HepG2 (cell line): ENCODE data around the gene PEAK1. TPM values are rescaled to one million over a fixed set of nuclear protein-coding genes. Genes with fewer than 3 reads are reported as not detected.

Source experiments
- ATAC-seq: fragments of 200-7000 bp; cut with Tn5 transposase; 3 replicates; pipeline ENCODE4 v1.9.1; 2020; ENCODE audit warnings: mild to moderate bottlenecking, moderate library complexity
- BruUV-seq: library from RNA; stranded (reverse); fragments of 400-500 nt; replicated peaks from 2 replicates; lab custom pipeline; 2021; lab: Mats Ljungman, UMichigan
- CTCF ChIA-PET: fragments of 300-600 bp; formaldehyde crosslinking; extraction: SDS; loops from one replicate; lab custom pipeline; 2021; ENCODE audit warnings: low total read pairs, inconsistent platforms, low intra/inter-chr PET ratio; lab: Yijun Ruan, JAX
- POLR2A ChIA-PET: fragments of 350-600 bp; sonication (Branson Sonifier 250); formaldehyde crosslinking; loops from one replicate; lab custom pipeline; 2020; ENCODE audit warnings: antibody characterized with exemption, inconsistent platforms; lab: Yijun Ruan, JAX
- DNase-seq: peaks from one replicate; pipeline ENCODE4 v3.0.0-alpha.2; 2015; ENCODE audit warnings: low spot score
- FAIRE-seq: peaks from 3 replicates; lab custom pipeline; 2011; peaks lifted over from hg19 to GRCh38; lab: Jason Lieb, UNC
- H2AFZ ChIP-seq: one replicate; pipeline ENCODE4 v1.6.1; 2011; ENCODE audit warnings: low read length, inconsistent platforms
- H3K27ac ChIP-seq: fragments of 300-600 bp; 3 replicates; pipeline ENCODE4 v1.8.0; 2011; ENCODE audit warnings: mixed run types, mild to moderate bottlenecking, mixed read lengths, low read length, inconsistent platforms; ENCODE audit not compliant: insufficient read depth; ENCODE audit errors: extremely low read length
- H3K27me3 ChIP-seq, 2 experiments: fragments of 200-600 bp in 1 of 2; 2 replicates in 1 of 2; 3 replicates in 1 of 2; pipeline versions ENCODE4 v1.6.0 to v1.8.0; 2011; ENCODE audit warnings: low read length in 2 of 2, mild to moderate bottlenecking in 2 of 2, moderate library complexity in 2 of 2, inconsistent platforms in 1 of 2; ENCODE audit not compliant: insufficient read depth in 2 of 2, control insufficient read depth in 1 of 2
- H3K36me3 ChIP-seq, 2 experiments: fragments of 200-600 bp in 1 of 2; replicated peaks in 1 of 2; 2 replicates in 1 of 2; 3 replicates in 1 of 2; pipeline versions ENCODE4 v1.5.1 to v1.8.0; 2011; ENCODE audit warnings: low read length in 2 of 2, inconsistent platforms in 1 of 2; ENCODE audit not compliant: insufficient read depth in 2 of 2, control insufficient read depth in 1 of 2
- H3K4me1 ChIP-seq: 2 replicates; pipeline ENCODE4 v1.5.1; 2012; ENCODE audit warnings: low read length, inconsistent platforms; ENCODE audit not compliant: insufficient read depth
- H3K4me2 ChIP-seq: 2 replicates; pipeline ENCODE4 v1.6.0; 2011; ENCODE audit warnings: low read depth, low read length, inconsistent platforms
- H3K4me3 ChIP-seq, 3 experiments: fragments of 200-600 bp in 1 of 3; sonication (generic), shearing (Covaris generic) in 1 of 3; replicated peaks in 1 of 3; 2 replicates each; pipeline ENCODE4 v1.5.1; 2011 to 2016; ENCODE audit warnings: low read length in 3 of 3, inconsistent platforms in 2 of 3, low read depth in 2 of 3, mild to moderate bottlenecking in 2 of 3, control low read depth in 1 of 3, mixed read lengths in 1 of 3; ENCODE audit not compliant: insufficient read depth in 1 of 3
- H3K79me2 ChIP-seq: one replicate; pipeline ENCODE4 v1.6.1; 2011; ENCODE audit warnings: low read length, inconsistent platforms; ENCODE audit not compliant: insufficient read depth
- H3K9ac ChIP-seq: 2 replicates; pipeline ENCODE4 v1.6.0; 2011; ENCODE audit warnings: mild to moderate bottlenecking, low read depth, low read length, inconsistent platforms; ENCODE audit not compliant: insufficient read depth
- H3K9me3 ChIP-seq: 2 replicates; pipeline ENCODE4 v1.5.1; 2012; ENCODE audit warnings: mild to moderate bottlenecking, low read length
- H4K20me1 ChIP-seq: 2 replicates; pipeline ENCODE4 v1.6.0; 2011; ENCODE audit warnings: inconsistent platforms, mild to moderate bottlenecking, low read length, moderate library complexity; ENCODE audit not compliant: insufficient read depth
- HMG20B ChIP-seq: conservative IDR thresholded peaks from 2 replicates; pipeline ENCODE4 v1.6.1; 2016; ENCODE audit warnings: missing genetic modification reagents, missing compliant biosample characterization
- MAFF ChIP-seq: IDR thresholded peaks from 2 replicates; pipeline ENCODE4 v1.6.1; 2011; ENCODE audit warnings: low read depth, low read length, improper control_type of control experiment
- NBN ChIP-seq: fragments of 450-650 bp; conservative IDR thresholded peaks from 2 replicates; pipeline ENCODE4 v1.6.1; 2017
- PHF8 ChIP-seq: sonication (generic); formaldehyde crosslinking; IDR thresholded peaks from 2 replicates; pipeline ENCODE4 v1.5.0; 2020; ENCODE audit warnings: missing genetic modification reagents
- SNAI1 ChIP-seq: sonication (generic); formaldehyde crosslinking; IDR thresholded peaks from 2 replicates; pipeline ENCODE4 v1.5.0; 2020; ENCODE audit warnings: mild to moderate bottlenecking, missing genetic modification reagents, borderline replicate concordance
- TMF1 ChIP-seq: sonication (generic); formaldehyde crosslinking; IDR thresholded peaks from 2 replicates; pipeline ENCODE4 v1.8.1; 2022; ENCODE audit warnings: low read depth, missing genetic modification reagents
- ZKSCAN1 ChIP-seq: fragments of 150-350 bp; IDR thresholded peaks from 2 replicates; pipeline ENCODE4 v1.6.1; 2014; ENCODE audit warnings: low read length
- ZNF282 ChIP-seq: fragments of 450-650 bp; IDR thresholded peaks from 2 replicates; pipeline ENCODE4 v1.6.1; 2018; ENCODE audit not compliant: partially characterized antibody
- ZNF30 ChIP-seq: sonication (generic); formaldehyde crosslinking; IDR thresholded peaks from 2 replicates; pipeline ENCODE4 v1.5.0; 2020; ENCODE audit warnings: mild to moderate bottlenecking, missing genetic modification reagents
- ZNF343 ChIP-seq: sonication (generic); formaldehyde crosslinking; IDR thresholded peaks from 2 replicates; pipeline ENCODE4 v1.4.0; 2020; ENCODE audit warnings: mild to moderate bottlenecking, missing genetic modification reagents
- ZNF605 ChIP-seq: sonication (generic); formaldehyde crosslinking; IDR thresholded peaks from 2 replicates; pipeline ENCODE4 v1.8.0; 2022; ENCODE audit warnings: mild to moderate bottlenecking, missing genetic modification reagents
- ZNF724P ChIP-seq: sonication (generic); formaldehyde crosslinking; IDR thresholded peaks from 2 replicates; pipeline ENCODE4 v1.8.0; 2022; ENCODE audit warnings: missing genetic modification reagents, borderline replicate concordance
- WGBS: methylation state at CpG from one replicate; pipeline ENCODE4 v1.1.6; 2017; ENCODE audit warnings: low lambda C conversion rate; 5-methylcytosine and 5-hydroxymethylcytosine counted together
- in situ Hi-C: cut with HindIII; loops from 2 replicates; pipeline ENCODE4 v1.10.0; 2017; ENCODE audit warnings: low pct_unique_long_range_greater_than_20kb; ENCODE audit not compliant: extremely low pct_ligation_motif_present
- intact Hi-C: fragments of 100-400 bp; cut with micrococcal nuclease; formaldehyde crosslinking; loops from one replicate; pipeline ENCODE4 v1.10.0; 2022; ENCODE audit not compliant: unreplicated experiment
- polyA plus RNA-seq, 8 experiments: library from polyadenylated mRNA; depleted of rRNA in 3 of 8; stranded (reverse) in 7 of 8; unstranded in 1 of 8; fragments of >200 nt; fragmentation: Illumina TruSeq in 4 of 8; extraction: Trizol in 4 of 8; gene quantifications; 2 replicates each; pipeline versions ENCODE4 v1.2.1 to v1.2.3, GENCODE V29; 2011 to 2016; ENCODE audit warnings: low read depth in 4 of 8, missing spikeins in 1 of 8, mixed read lengths in 1 of 8; ENCODE audit not compliant: insufficient read depth in 1 of 8
- total RNA-seq, 5 experiments: library from RNA; depleted of rRNA; stranded (reverse); fragments of >200 nt; fragmentation: Illumina TruSeq; extraction: Trizol; gene quantifications; 2 replicates each; pipeline ENCODE4 v1.2.3, GENCODE V29; 2016; ENCODE audit warnings: low read depth in 1 of 5
- TF ChIP-seq, protein P1 (sequence below): sonication (generic); formaldehyde crosslinking; conservative IDR thresholded peaks from 2 replicates; pipeline ENCODE4 v1.4.0; 2020; ENCODE audit warnings: missing genetic modification reagents
- TF ChIP-seq, protein P2 (sequence below): sonication (generic); formaldehyde crosslinking; IDR thresholded peaks from 2 replicates; pipeline ENCODE4 v1.5.1; 2020; ENCODE audit warnings: mild to moderate bottlenecking, missing genetic modification reagents, borderline replicate concordance
- TF ChIP-seq, protein P3 (sequence below): sonication (generic); formaldehyde crosslinking; IDR thresholded peaks from 2 replicates; pipeline ENCODE4 v1.5.1; 2020; ENCODE audit warnings: mild to moderate bottlenecking, missing genetic modification reagents, borderline replicate concordance

PEAK1 gene
- total and polyA plus RNA-seq, 2 of the 13 experiments (the other 11 are each of a cell fraction or from before 2014, with no cell fraction given), result 6.0 to 6.6 TPM

DNA sequence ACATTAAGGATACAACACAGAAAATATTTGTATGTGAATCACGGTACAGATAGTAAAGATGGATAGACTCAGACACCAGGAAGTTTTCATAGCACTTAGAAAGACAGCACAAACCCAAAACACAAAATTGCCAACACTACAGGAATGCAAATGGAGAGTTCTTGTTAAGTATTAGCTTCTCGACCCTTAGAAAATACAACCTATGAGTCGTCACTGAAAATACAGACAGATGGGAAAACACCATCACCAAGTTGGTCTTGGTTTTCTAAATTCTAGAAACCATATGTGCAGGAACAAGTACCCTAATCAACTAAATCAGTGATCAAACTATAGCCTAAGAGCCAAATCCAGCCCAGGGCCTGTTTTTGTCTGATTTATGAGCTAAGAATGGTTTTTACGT is 50.7 kb downstream of the PEAK1 start (continued):
- TF ChIP-seq TMF1 (CRISPR knock-in tag), result no peak
- TF ChIP-seq, protein P1, sequence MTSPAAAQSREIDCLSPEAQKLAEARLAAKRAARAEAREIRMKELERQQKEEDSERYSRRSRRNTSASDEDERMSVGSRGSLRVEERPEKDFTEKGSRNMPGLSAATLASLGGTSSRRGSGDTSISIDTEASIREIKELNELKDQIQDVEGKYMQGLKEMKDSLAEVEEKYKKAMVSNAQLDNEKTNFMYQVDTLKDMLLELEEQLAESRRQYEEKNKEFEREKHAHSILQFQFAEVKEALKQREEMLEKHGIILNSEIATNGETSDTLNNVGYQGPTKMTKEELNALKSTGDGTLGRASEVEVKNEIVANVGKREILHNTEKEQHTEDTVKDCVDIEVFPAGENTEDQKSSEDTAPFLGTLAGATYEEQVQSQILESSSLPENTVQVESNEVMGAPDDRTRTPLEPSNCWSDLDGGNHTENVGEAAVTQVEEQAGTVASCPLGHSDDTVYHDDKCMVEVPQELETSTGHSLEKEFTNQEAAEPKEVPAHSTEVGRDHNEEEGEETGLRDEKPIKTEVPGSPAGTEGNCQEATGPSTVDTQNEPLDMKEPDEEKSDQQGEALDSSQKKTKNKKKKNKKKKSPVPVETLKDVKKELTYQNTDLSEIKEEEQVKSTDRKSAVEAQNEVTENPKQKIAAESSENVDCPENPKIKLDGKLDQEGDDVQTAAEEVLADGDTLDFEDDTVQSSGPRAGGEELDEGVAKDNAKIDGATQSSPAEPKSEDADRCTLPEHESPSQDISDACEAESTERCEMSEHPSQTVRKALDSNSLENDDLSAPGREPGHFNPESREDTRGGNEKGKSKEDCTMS (CRISPR knock-in tag), result no peak
- TF ChIP-seq, protein P2, sequence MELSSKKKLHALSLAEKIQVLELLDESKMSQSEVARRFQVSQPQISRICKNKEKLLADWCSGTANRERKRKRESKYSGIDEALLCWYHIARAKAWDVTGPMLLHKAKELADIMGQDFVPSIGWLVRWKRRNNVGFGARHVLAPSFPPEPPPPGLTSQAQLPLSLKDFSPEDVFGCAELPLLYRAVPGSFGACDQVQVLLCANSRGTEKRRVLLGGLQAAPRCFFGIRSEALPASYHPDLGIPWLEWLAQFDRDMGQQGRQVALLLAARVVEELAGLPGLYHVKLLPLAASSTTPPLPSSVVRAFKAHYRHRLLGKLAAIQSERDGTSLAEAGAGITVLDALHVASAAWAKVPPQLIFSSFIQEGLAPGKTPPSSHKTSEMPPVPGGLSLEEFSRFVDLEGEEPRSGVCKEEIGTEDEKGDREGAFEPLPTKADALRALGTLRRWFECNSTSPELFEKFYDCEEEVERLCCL (CRISPR knock-in tag), result no peak

DNA sequence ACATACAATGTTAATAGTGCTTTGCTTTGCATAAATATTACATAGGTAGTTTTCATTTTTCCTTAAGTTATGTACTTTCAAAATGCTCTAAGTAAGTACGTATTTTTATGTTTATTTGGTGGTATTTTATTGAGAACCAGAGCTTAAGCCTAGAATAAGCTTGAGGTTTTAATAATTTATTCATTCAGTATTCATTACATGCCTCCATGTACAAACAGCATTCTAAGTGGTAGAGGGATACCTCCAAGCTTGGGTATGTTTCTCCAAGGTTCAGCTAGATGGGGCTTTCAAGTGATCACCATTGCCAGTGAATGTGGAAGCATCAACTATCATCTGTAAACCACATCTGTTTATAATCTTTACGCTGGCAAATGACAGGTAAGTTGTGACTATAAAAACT is 52.3 kb downstream of the PEAK1 start:
- no peak for DNase-seq
- H2AFZ ChIP-seq, result no peak overlapping the region
- no peaks in the 10 kb centered on the region; a peak in 1 of 5 replicates for H3K36me3 ChIP-seq
- ChIA-PET POLR2A (no interaction called here), CTCF (no interaction called here)
- no peak for ATAC-seq
- H3K4me1 ChIP-seq, result no peaks in the 10 kb centered on the region; the same call in 1 of the 2 replicates
- H4K20me1 ChIP-seq, result no peaks in the 10 kb centered on the region
- no peaks in the 10 kb centered on the region for H3K9me3 ChIP-seq
- BruUV-seq, result no TSS peak
- no peaks in the 10 kb centered on the region for H3K27me3 ChIP-seq
- no peak for FAIRE-seq
- 96% methylated on average over 2 of the region's 2 CpGs for WGBS
- in situ Hi-C loops, result no loop called here
- H3K9ac ChIP-seq, result no peak overlapping the region
- intact Hi-C loops, result no loop called here
- no peak overlapping the region for H3K4me2 ChIP-seq
- H3K27ac ChIP-seq, result no peak overlapping the region
- H3K4me3 ChIP-seq, result no peak overlapping the region
- peaks cover 5% of the 10 kb centered on the region for H3K79me2 ChIP-seq
- TF ChIP-seq MAFF, result no peak
- TF ChIP-seq, protein P3, sequence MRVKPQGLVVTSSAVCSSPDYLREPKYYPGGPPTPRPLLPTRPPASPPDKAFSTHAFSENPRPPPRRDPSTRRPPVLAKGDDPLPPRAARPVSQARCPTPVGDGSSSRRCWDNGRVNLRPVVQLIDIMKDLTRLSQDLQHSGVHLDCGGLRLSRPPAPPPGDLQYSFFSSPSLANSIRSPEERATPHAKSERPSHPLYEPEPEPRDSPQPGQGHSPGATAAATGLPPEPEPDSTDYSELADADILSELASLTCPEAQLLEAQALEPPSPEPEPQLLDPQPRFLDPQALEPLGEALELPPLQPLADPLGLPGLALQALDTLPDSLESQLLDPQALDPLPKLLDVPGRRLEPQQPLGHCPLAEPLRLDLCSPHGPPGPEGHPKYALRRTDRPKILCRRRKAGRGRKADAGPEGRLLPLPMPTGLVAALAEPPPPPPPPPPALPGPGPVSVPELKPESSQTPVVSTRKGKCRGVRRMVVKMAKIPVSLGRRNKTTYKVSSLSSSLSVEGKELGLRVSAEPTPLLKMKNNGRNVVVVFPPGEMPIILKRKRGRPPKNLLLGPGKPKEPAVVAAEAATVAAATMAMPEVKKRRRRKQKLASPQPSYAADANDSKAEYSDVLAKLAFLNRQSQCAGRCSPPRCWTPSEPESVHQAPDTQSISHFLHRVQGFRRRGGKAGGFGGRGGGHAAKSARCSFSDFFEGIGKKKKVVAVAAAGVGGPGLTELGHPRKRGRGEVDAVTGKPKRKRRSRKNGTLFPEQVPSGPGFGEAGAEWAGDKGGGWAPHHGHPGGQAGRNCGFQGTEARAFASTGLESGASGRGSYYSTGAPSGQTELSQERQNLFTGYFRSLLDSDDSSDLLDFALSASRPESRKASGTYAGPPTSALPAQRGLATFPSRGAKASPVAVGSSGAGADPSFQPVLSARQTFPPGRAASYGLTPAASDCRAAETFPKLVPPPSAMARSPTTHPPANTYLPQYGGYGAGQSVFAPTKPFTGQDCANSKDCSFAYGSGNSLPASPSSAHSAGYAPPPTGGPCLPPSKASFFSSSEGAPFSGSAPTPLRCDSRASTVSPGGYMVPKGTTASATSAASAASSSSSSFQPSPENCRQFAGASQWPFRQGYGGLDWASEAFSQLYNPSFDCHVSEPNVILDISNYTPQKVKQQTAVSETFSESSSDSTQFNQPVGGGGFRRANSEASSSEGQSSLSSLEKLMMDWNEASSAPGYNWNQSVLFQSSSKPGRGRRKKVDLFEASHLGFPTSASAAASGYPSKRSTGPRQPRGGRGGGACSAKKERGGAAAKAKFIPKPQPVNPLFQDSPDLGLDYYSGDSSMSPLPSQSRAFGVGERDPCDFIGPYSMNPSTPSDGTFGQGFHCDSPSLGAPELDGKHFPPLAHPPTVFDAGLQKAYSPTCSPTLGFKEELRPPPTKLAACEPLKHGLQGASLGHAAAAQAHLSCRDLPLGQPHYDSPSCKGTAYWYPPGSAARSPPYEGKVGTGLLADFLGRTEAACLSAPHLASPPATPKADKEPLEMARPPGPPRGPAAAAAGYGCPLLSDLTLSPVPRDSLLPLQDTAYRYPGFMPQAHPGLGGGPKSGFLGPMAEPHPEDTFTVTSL (CRISPR knock-in tag), result no peak
- no peak for TF ChIP-seq ZKSCAN1
- no peak for TF ChIP-seq ZNF343 (CRISPR knock-in tag)
- no peak for TF ChIP-seq SNAI1 (CRISPR knock-in tag)
- no peak for TF ChIP-seq ZNF30 (CRISPR knock-in tag)
- TF ChIP-seq ZNF724P (CRISPR knock-in tag), result no peak
- TF ChIP-seq HMG20B (CRISPR knock-in tag), result no peak
- no peak for TF ChIP-seq NBN
- no peak for TF ChIP-seq ZNF605 (CRISPR knock-in tag)
- no peak for TF ChIP-seq ZNF282
- no peak for TF ChIP-seq PHF8 (CRISPR knock-in tag)
